ENCODE results near the gene FCHSD2. TPM values are rescaled to one million over a fixed set of nuclear protein-coding genes. Genes with fewer than 3 reads are reported as not detected.
A peak's percentile ranks its signal among the peaks of the same experiment; 100 is the strongest.

Gene FCHSD2
- polyA plus RNA-seq, 4 donors: 2.0 to 25.1 (median 7.9) TPM

- no peak for DNase-seq
- no peaks in the 10 kb centered on the region for H3K9me3 ChIP-seq (ENCODE audit: control insufficient read depth in 2 of 2, insufficient read depth in 1 of 2, low read depth in 1 of 2, low read length in 1 of 2)
- peaks cover 0 to 10% (median 6%) of the 10 kb centered on the region in 3 donors for H3K4me1 ChIP-seq (ENCODE audit: control insufficient read depth in 3 of 3, insufficient read depth in 2 of 3, low read depth in 1 of 3, low read length in 2 of 3)
- H3K27me3 ChIP-seq (ENCODE audit: control insufficient read depth in 3 of 3, insufficient read depth in 3 of 3, low read length in 3 of 3): no peaks in the 10 kb centered on the region
- WGBS, 3 donors: 81 to 90% (median 85%) methylated on average over 6 of the region's 6 CpGs
- H3K4me3 ChIP-seq (ENCODE audit: low read depth in 1 of 3, low read length in 3 of 3): no peak overlapping the region
- no peak for FAIRE-seq
- no peaks in the 10 kb centered on the region for H3K36me3 ChIP-seq (ENCODE audit: control insufficient read depth in 3 of 3, insufficient read depth in 2 of 3, low read depth in 1 of 3, low read length in 3 of 3)
- H3K27ac ChIP-seq (ENCODE audit: low read depth in 1 of 3, low read length in 2 of 3): no peak overlapping the region
These were observed 169.5 kb downstream of the FCHSD2 start for GRCh38 chr11:72972496-72973128.

GRCh38 chr11:72971192-72971967 lies 170.7 kb downstream of the FCHSD2 start:
- DNase-seq (peak; percentile 61 to 66), FAIRE-seq (no peak)
- no peaks in the 10 kb centered on the region for H3K27me3 ChIP-seq (ENCODE audit: control insufficient read depth in 3 of 3, insufficient read depth in 3 of 3, low read length in 3 of 3)
- no peaks in the 10 kb centered on the region for H3K9me3 ChIP-seq (ENCODE audit: control insufficient read depth in 2 of 2, insufficient read depth in 1 of 2, low read depth in 1 of 2, low read length in 1 of 2)
- H3K36me3 ChIP-seq (ENCODE audit: control insufficient read depth in 3 of 3, insufficient read depth in 2 of 3, low read depth in 1 of 3, low read length in 3 of 3): no peaks in the 10 kb centered on the region
- no peak overlapping the region for H3K4me3 ChIP-seq (ENCODE audit: low read depth in 1 of 3, low read length in 3 of 3)
- H3K27ac ChIP-seq (ENCODE audit: low read depth in 1 of 3, low read length in 2 of 3): peak overlapping the region in 1 of 3 donors; percentile 8
- H3K4me1 ChIP-seq (ENCODE audit: control insufficient read depth in 3 of 3, insufficient read depth in 2 of 3, low read depth in 1 of 3, low read length in 2 of 3): peaks cover 0 to 10% (median 6%) of the 10 kb centered on the region in 3 donors
- WGBS, 3 donors: 15 to 64% (median 33%) methylated on average over 6 of the region's 6 CpGs

GRCh38 chr11:72970557-72971118 lies 171.5 kb downstream of the FCHSD2 start:
- no peak for FAIRE-seq
- WGBS, 3 donors: 83 to 87% (median 86%) methylated on average over 6 of the region's 6 CpGs
- Histone ChIP-seq H3K27me3 (ENCODE audit: control insufficient read depth in 3 of 3, insufficient read depth in 3 of 3, low read length in 3 of 3) (no peaks in the 10 kb centered on the region), H3K27ac (ENCODE audit: low read depth in 1 of 3, low read length in 2 of 3) (no peak overlapping the region), H3K4me3 (ENCODE audit: low read depth in 1 of 3, low read length in 3 of 3) (no peak overlapping the region), H3K9me3 (ENCODE audit: control insufficient read depth in 2 of 2, insufficient read depth in 1 of 2, low read depth in 1 of 2, low read length in 1 of 2) (no peaks in the 10 kb centered on the region), H3K36me3 (ENCODE audit: control insufficient read depth in 3 of 3, insufficient read depth in 2 of 3, low read depth in 1 of 3, low read length in 3 of 3) (no peaks in the 10 kb centered on the region), H3K4me1 (ENCODE audit: control insufficient read depth in 3 of 3, insufficient read depth in 2 of 3, low read depth in 1 of 3, low read length in 2 of 3) (peaks cover 0 to 10% (median 6%) of the 10 kb centered on the region in 3 donors)
- no peak for DNase-seq

- H3K9me3 ChIP-seq (ENCODE audit: control insufficient read depth in 2 of 2, insufficient read depth in 1 of 2, low read depth in 1 of 2, low read length in 1 of 2): no peaks in the 10 kb centered on the region
- no peak for FAIRE-seq
These were observed 172.2 kb downstream of the FCHSD2 start for GRCh38 chr11:72969894-72970335.

GRCh38 chr11:72968390-72968789 lies 173.7 kb downstream of the FCHSD2 start:
- no peak for DNase-seq
- Histone ChIP-seq H3K4me3 (ENCODE audit: low read depth in 1 of 3, low read length in 3 of 3) (no peak overlapping the region), H3K9me3 (ENCODE audit: control insufficient read depth in 2 of 2, insufficient read depth in 1 of 2, low read depth in 1 of 2, low read length in 1 of 2) (no peaks in the 10 kb centered on the region), H3K36me3 (ENCODE audit: control insufficient read depth in 3 of 3, insufficient read depth in 2 of 3, low read depth in 1 of 3, low read length in 3 of 3) (peaks cover 0 to 2% (median 0%) of the 10 kb centered on the region in 3 donors), H3K27me3 (ENCODE audit: control insufficient read depth in 3 of 3, insufficient read depth in 3 of 3, low read length in 3 of 3) (no peaks in the 10 kb centered on the region), H3K4me1 (ENCODE audit: control insufficient read depth in 3 of 3, insufficient read depth in 2 of 3, low read depth in 1 of 3, low read length in 2 of 3) (peaks cover 0 to 10% (median 6%) of the 10 kb centered on the region in 3 donors), H3K27ac (ENCODE audit: low read depth in 1 of 3, low read length in 2 of 3) (no peak overlapping the region)
- no peak for FAIRE-seq

More at GRCh38 chr11:72969894-72970335, 172.2 kb downstream of the FCHSD2 start:
- H3K27ac ChIP-seq (ENCODE audit: low read depth in 1 of 3, low read length in 2 of 3): no peak overlapping the region
- no peaks in the 10 kb centered on the region for H3K36me3 ChIP-seq (ENCODE audit: control insufficient read depth in 3 of 3, insufficient read depth in 2 of 3, low read depth in 1 of 3, low read length in 3 of 3)
- H3K4me1 ChIP-seq (ENCODE audit: control insufficient read depth in 3 of 3, insufficient read depth in 2 of 3, low read depth in 1 of 3, low read length in 2 of 3): peaks cover 0 to 10% (median 6%) of the 10 kb centered on the region in 3 donors
- DNase-seq: peak in 1 of 2 donors; percentile 30
- no peaks in the 10 kb centered on the region for H3K27me3 ChIP-seq (ENCODE audit: control insufficient read depth in 3 of 3, insufficient read depth in 3 of 3, low read length in 3 of 3)
- no peak overlapping the region for H3K4me3 ChIP-seq (ENCODE audit: low read depth in 1 of 3, low read length in 3 of 3)

- Histone ChIP-seq H3K4me1 (ENCODE audit: control insufficient read depth in 3 of 3, insufficient read depth in 2 of 3, low read depth in 1 of 3, low read length in 2 of 3) (peaks cover 0 to 3% (median 2%) of the 10 kb centered on the region in 3 donors), H3K9me3 (ENCODE audit: control insufficient read depth in 2 of 2, insufficient read depth in 1 of 2, low read depth in 1 of 2, low read length in 1 of 2) (no peaks in the 10 kb centered on the region), H3K36me3 (ENCODE audit: control insufficient read depth in 3 of 3, insufficient read depth in 2 of 3, low read depth in 1 of 3, low read length in 3 of 3) (peaks cover 0 to 2% (median 0%) of the 10 kb centered on the region in 3 donors), H3K27me3 (ENCODE audit: control insufficient read depth in 3 of 3, insufficient read depth in 3 of 3, low read length in 3 of 3) (no peaks in the 10 kb centered on the region), H3K27ac (ENCODE audit: low read depth in 1 of 3, low read length in 2 of 3) (no peak overlapping the region), H3K4me3 (ENCODE audit: low read depth in 1 of 3, low read length in 3 of 3) (no peak overlapping the region)
- 74 to 95% (median 89%) methylated on average over 1 of the region's 1 CpG for WGBS, 3 donors
- DNase-seq (no peak), FAIRE-seq (no peak)
These were observed 176.4 kb downstream of the FCHSD2 start for GRCh38 chr11:72965672-72966071.

- no peaks in the 10 kb centered on the region for H3K27me3 ChIP-seq (ENCODE audit: control insufficient read depth in 3 of 3, insufficient read depth in 3 of 3, low read length in 3 of 3)
- H3K9me3 ChIP-seq (ENCODE audit: control insufficient read depth in 2 of 2, insufficient read depth in 1 of 2, low read depth in 1 of 2, low read length in 1 of 2): no peaks in the 10 kb centered on the region
- H3K36me3 ChIP-seq (ENCODE audit: control insufficient read depth in 3 of 3, insufficient read depth in 2 of 3, low read depth in 1 of 3, low read length in 3 of 3): peaks cover 0 to 2% (median 0%) of the 10 kb centered on the region in 3 donors
- DNase-seq (no peak), FAIRE-seq (no peak)
- no peak overlapping the region for H3K27ac ChIP-seq (ENCODE audit: low read depth in 1 of 3, low read length in 2 of 3)
- no peak overlapping the region for H3K4me3 ChIP-seq (ENCODE audit: low read depth in 1 of 3, low read length in 3 of 3)
- H3K4me1 ChIP-seq (ENCODE audit: control insufficient read depth in 3 of 3, insufficient read depth in 2 of 3, low read depth in 1 of 3, low read length in 2 of 3): no peaks in the 10 kb centered on the region
These were observed 179.4 kb downstream of the FCHSD2 start for GRCh38 chr11:72962717-72963116.

GRCh38 chr11:72962084-72962483 lies 180.0 kb downstream of the FCHSD2 start:
- WGBS, 3 donors: 83 to 92% (median 87%) methylated on average over 4 of the region's 4 CpGs
- H3K27me3 ChIP-seq (ENCODE audit: control insufficient read depth in 3 of 3, insufficient read depth in 3 of 3, low read length in 3 of 3): no peaks in the 10 kb centered on the region
- FAIRE-seq: no peak

More at GRCh38 chr11:72962084-72962483, 180.0 kb downstream of the FCHSD2 start:
- H3K9me3 ChIP-seq (ENCODE audit: control insufficient read depth in 2 of 2, insufficient read depth in 1 of 2, low read depth in 1 of 2, low read length in 1 of 2): no peaks in the 10 kb centered on the region
- H3K36me3 ChIP-seq (ENCODE audit: control insufficient read depth in 3 of 3, insufficient read depth in 2 of 3, low read depth in 1 of 3, low read length in 3 of 3): peaks cover 0 to 2% (median 0%) of the 10 kb centered on the region in 3 donors
- DNase-seq: no peak
- no peaks in the 10 kb centered on the region for H3K4me1 ChIP-seq (ENCODE audit: control insufficient read depth in 3 of 3, insufficient read depth in 2 of 3, low read depth in 1 of 3, low read length in 2 of 3)
- no peak overlapping the region for H3K4me3 ChIP-seq (ENCODE audit: low read depth in 1 of 3, low read length in 3 of 3)
- no peak overlapping the region for H3K27ac ChIP-seq (ENCODE audit: low read depth in 1 of 3, low read length in 2 of 3)
